ENCODE data around the gene RORB. TPM values are rescaled to one million over a fixed set of nuclear protein-coding genes. Genes with fewer than 3 reads are reported as not detected.

Gene RORB
- total RNA-seq: under 0.01 TPM in 1 of 2 replicates, not detected in the other

DNA sequence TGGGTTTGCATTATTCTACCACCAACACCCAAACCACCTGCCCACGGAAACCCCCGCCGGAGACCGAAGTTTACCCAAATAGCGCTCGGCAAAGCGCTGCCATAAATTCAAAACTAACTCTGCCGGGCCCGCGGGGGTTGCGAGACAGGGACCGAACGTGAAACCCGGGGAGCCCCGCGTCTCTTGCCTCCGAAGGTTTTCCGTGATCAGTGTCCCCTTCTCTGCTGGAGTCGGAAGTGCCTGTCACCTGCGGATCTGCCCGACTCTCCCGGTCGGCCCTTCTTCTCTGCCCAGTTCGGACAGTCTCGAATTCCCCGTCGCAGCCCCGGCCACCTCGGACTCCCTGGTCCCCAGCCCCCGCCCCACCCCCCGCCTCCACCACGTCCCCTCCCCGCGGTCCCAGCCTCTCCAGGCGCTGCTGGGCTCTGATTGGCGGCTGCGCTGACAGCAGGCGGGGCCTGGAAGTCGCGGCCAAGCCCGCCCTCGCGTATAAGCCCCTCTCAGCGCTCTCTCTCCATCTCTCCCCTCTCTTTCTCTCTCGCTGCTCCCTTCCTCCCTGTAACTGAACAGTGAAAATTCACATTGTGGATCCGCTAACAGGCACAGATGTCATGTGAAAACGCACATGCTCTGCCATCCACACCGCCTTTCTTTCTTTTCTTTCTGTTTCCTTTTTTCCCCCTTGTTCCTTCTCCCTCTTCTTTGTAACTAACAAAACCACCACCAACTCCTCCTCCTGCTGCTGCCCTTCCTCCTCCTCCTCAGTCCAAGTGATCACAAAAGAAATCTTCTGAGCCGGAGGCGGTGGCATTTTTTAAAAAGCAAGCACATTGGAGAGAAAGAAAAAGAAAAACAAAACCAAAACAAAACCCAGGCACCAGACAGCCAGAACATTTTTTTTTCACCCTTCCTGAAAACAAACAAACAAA, at the start of gene RORB:
Gene RORB (plus strand): TSS at position 517 of the 929 bp plus-strand sequence. CDS start 642 bp downstream, outside the sequence.

Data from vein endothelial cell (primary cell).